ENCODE measurements around the gene EPB41L4A.
"Not testable (repeated sequence)": the region's sequence is repeated elsewhere in the genome, so short reads cannot be mapped to it uniquely, and the experiment has no call there.

DNA sequence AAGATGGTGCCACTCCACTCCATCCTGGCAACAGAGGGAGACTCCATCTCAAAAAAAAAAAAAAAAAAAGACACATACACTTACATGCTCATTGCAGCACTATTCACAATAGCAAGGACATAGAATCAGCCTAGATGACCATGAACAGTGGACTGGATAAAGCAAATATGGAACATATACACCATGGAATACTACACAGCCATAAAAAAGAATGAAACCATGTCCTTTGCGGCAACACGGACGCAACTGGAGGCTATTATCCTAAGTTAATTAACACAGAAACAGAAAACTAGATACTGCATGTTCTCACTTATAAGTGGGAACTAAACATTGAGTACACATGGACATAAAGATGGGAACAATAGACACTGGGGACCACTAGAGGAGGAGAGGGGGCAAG, 210.9 kb downstream of the EPB41L4A start:
- TF ChIP-seq, protein P1, sequence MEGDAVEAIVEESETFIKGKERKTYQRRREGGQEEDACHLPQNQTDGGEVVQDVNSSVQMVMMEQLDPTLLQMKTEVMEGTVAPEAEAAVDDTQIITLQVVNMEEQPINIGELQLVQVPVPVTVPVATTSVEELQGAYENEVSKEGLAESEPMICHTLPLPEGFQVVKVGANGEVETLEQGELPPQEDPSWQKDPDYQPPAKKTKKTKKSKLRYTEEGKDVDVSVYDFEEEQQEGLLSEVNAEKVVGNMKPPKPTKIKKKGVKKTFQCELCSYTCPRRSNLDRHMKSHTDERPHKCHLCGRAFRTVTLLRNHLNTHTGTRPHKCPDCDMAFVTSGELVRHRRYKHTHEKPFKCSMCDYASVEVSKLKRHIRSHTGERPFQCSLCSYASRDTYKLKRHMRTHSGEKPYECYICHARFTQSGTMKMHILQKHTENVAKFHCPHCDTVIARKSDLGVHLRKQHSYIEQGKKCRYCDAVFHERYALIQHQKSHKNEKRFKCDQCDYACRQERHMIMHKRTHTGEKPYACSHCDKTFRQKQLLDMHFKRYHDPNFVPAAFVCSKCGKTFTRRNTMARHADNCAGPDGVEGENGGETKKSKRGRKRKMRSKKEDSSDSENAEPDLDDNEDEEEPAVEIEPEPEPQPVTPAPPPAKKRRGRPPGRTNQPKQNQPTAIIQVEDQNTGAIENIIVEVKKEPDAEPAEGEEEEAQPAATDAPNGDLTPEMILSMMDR (IDR thresholded peaks at IDR 0.05), result not testable (repeated sequence)
- not testable (repeated sequence) for TF ChIP-seq SIN3A (IDR thresholded peaks at IDR 0.05; ENCODE audit: borderline replicate concordance, insufficient read depth, low read depth, low read length)
